Activated CD4-positive, alpha-beta T cell treated with anti-CD3 and anti-CD28 coated beads, Interleukin-2, amount 50 U/mL, for 24 hours (primary cell): ENCODE results near the gene SPO11.

Experiments
- DNase-seq, 2 donors: peaks; one replicate each; pipeline ENCODE4 v3.0.0-alpha.2; 2020; ENCODE audit warnings: low read depth in 1 of 2, low spot score in 1 of 2

SPO11 gene, protein sequence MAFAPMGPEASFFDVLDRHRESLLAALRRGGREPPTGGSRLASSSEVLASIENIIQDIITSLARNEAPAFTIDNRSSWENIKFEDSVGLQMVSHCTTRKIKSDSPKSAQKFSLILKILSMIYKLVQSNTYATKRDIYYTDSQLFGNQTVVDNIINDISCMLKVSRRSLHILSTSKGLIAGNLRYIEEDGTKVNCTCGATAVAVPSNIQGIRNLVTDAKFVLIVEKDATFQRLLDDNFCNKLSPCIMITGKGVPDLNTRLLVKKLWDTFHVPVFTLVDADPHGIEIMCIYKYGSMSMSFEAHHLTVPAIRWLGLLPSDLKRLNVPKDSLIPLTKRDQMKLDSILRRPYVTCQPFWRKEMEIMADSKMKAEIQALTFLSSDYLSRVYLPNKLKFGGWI

DNA sequence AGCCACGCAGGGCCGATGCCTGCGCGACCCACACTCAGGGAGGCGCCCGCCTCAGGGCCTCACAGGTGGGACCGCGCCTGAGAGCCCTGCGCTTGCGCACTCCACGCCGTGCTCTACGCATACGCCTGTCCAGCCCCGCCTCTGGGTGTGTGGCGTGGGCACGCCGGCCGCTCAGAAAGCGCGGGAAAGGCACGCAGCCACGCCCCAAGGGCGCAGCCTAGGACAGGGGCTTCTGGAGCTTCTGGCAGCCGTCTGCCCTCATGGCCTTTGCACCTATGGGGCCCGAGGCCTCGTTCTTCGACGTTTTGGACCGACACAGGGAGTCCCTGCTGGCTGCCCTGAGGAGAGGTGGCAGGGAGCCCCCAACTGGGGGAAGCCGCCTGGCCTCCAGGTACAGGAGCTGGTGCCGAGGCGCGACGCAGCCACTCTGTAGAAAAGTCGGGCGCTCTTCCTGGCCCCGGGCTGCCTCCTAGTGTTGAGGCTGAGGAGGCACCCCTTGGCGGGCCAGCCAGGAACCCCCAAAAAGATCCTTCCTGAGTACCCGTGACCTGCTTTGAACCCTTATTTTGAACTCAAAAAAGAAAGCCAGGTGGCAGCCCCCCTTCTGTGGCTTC, at the start of gene SPO11:
Gene SPO11, plus strand, starts transcription at position 196 of the 614 bp plus-strand sequence. Its CDS starts 65 bp downstream, at position 261.
- no peak for DNase-seq

DNA sequence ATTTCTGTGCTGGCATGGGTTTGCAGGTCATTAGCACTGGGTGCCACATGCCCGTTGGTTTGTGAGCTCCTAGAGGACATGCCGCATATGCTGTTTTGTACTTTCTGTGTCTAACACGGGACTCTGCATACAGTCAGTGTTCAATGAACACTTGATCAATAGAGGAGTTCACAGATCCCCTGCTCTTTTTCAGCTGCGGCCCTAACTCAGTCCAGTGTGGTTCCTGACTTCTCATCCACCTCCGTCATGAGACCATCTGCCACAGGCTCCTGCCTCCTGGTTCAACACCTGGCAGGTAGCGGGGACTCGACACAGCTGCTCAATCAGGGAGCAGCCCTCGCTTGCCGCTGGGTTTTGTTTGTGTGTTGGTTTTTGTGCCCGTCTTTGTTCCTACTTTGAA, 49.4 kb upstream of the SPO11 start:
- DNase-seq: no peak

DNA sequence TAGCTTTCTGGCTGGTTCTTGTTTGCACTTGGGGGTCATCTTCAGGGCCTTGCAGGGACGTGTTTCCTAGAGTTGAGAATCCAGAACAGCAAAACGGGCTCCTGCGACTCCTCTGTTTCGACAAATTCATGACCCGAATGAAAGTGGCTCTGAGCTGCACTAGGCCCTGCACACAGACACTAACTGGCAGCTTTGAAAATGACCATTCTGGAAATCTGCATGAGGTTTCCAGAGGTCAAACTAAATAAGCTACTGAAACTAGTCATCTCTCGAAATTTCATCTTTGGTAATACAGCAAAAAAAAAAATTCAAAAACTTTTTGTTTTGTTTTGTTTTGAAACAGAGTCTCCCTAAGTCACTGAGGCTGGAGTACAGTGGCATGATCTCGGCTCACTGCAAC, 47.7 kb upstream of the SPO11 start:
- DNase-seq: no peak

DNA sequence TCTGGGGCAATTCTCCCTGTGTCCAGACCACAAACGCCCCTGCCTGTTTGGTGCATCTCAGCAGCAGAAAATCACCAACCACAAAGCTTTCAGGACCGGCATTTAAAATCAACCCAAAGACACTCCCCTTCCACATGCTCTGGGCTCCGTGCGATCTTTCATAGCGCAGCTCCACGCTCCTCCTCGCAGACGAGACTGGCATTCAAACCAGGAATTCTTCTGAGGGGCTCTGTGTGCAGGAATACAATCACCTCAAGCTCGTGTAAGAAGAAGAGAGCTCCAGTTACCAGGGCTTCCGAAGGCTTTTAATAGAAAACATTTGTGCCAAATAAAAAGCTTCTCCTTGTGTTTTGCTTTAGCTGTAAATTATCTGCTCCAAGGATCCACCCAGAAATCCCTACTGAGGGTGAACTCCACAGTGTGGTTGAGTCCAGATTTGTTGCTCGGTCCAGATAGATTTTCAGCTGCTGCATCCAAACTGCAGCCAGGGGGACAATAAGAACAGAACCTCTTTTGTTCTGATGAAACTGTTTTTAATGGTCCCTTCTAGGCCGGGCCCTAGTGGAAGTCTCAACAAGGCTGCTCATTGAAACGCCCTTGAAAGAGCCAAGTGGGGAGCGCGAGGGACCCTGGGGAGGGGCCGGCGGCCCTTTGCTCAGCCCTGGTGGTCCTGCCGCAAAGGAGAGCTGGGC, 46.8 kb upstream of the SPO11 start:
- DNase-seq: no peak

DNA sequence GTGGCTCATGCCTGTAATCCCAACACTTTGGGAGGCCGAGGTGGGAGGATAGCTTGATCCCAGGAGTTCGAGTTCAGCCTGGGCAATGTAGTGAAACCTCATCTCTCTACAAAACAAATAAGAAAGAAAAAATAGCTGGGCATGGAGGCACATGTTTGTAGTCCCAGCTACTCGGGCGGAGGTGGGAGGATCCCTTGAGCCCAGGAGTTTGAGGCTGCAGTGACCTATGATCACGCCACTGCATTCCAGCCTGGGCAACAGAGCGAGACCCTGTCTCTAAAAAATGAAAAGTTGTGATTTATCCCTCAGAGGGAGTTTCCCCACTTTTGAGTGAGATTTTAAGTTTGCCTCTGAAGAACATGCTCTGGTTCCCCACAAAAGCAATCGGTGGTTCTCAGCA, 45.7 kb upstream of the SPO11 start:
- no peak for DNase-seq

DNA sequence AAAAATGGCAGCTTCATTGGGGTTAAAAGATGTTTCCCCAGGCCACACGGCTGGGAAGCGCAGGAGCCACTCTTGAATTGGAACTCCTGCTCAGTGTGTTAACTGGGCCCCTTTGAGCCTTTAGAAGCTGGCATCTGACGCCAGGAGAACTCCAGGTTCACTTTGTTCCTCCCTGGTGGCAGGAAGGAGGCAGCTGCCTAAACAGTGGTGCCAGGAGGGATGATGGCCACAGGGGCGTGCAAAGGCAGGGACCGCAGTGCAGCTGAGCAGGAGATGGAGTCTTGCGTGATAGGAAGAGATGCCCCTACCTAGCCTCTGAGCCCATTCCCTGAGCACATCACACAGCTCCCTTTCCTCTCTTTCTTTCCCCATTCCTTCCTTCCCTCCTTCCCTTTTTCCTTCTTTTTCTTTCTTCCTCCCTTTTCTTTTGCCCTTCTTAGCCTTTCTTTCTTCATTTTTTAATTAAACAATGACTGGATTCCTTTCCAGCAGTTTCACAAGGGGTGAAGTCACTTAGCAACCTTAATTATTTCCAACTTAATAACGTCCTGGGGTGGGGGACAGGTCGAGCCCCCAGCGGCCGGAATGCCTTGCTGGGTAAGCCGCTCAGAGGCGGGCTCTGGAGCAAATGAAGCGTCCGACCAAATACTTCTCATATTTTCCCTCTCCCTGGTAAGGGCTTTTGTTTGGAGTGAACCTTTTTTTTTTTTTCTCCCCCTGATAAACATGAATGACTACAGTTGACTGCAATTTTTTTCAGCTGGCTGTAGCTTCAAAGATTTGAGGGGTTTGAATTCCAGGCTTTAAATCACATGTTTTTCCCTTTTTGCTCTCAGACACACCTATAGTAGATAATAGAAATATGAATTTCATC, 42.4 kb upstream of the SPO11 start:
- DNase-seq: no peak

DNA sequence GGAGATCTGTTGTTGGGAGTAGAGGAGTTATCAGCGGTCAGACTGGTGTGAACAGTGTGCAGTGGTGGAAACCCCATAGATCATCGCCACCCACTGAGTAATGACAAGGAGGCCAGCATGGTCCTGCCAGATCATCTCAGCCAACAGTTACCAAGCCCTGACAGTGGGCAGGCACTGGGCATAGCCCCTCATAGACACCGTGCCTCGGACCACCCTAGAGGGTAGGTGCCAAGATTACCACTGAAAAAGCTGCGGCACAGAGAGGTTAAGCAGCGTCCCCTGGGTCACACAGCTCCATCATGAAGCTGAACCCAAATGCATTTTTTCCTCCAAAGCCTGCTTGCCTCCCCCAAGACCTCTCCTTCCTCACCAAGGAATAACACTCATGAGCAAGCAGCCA, 41.7 kb upstream of the SPO11 start:
- DNase-seq: no peak

DNA sequence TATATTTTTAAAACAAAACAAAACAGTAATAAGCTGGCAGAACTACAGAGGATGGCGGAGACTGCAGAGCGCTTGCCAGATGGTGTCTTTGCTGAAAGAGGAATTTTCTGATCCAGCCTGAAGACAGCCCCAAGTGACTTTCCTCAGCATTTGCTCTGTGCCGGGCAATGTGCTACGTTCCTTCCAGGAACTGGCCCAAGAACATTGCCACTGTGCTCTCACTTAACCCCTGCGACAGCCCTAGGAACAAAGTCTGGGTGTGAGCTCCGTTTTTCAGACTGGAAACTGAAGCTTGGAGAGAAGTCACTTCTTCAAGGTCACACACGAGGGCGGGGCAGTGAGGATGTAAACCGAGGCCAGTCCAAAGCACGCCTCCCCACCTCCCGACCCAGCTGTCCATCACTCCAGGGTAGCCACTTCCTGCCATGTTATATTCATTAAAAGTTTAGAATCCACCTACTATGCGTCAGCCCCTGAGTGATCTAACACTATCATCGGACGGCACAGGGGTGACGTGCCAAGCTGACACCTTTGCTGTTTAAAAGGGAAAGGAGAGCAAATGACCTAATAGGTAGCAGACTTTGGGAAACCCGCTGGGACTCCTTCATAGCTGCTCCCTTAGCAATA, 40.8 kb upstream of the SPO11 start:
- no peak for DNase-seq

DNA sequence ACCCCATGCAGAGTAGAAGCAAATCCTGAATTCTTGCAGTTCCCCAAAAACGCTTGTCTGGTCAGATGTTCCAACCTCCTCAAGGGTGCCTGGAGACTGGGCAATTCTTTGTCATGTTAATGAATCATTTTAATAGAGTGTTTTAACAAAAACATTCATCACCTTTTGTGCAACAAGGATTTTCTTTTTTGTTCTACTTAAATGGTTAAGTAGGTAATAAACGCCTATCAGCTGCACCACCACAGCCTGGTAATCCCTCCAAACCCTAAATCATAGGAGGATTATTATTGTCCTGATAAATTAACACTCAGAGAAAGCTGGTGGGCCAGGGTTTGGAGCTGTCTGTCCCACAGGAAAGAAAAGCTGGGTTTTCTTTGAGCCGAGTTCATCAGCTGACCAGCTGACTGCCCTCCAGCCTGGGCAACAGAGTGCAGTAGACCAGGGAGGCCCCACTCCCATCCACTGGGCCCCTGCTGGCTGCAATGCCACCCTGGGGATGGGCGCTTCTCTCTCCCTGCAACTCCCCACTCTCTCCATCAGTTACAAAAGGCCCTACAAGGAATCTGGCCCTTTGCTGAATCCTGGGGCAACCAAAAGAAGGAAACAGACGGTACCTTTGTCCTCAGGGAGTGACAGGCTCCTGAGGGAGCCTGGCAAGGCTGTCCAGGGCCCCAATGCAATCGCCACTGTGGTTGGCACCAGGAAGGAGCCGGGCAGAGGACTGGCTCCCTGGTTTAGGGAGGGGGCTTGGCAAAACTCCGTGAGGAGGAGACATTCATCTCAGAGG, 40.0 kb upstream of the SPO11 start:
- no peak for DNase-seq

DNA sequence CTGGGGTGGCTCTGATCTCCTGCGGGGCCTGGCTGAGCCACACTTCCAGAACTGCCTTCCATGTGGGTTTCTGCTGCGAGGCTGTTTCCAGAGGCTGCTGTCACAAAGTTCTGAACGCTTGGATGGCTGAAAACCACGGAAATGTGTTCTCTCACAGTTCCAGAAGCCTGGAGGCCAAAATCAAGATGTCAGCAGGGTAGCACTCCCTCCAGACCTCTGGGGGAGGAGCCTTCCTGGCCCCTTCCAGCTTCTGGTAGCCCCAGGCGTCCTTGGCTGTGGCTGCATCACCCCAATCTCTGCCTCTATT, 39.5 kb upstream of the SPO11 start:
- DNase-seq: no peak

DNA sequence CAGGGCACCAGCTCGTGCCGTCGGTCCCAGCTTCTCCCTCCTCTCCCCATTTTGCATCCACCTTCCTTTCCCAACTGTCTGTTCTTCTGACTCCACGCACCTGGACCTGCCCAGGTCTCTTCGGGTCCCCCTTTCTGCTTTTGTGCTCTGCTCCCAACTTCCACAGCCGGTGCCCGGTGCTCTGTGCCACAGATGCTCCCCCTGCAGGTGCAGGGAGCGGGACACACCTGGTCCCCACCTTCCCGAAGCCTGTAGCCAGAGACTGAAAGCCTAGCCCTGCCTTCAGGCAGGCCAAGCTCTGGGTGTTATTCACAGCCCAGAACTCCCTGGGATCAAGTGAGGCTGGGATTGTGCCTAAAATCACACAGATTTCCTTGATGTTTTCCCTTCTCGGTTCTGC, 38.6 kb upstream of the SPO11 start:
- DNase-seq: no peak

DNA sequence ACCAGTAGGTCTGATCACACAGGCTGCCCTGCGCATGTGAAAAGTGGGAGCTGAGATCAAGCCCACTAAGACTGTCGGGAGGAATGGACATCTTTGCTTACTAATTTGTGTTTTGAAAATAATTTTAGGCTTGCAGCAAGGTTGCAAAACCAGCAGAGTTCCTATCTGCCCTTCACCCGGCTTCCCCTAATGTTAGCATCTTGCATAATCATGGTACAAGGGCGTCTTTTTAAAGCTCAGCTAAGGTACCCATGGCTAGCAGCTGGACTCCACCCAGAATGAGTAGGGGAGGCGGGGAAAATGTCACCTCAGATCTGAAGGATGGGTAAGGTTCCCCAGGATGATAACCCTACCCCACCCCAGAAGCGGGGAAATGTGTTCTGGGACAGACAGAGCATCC, 37.9 kb upstream of the SPO11 start:
- no peak for DNase-seq

DNA sequence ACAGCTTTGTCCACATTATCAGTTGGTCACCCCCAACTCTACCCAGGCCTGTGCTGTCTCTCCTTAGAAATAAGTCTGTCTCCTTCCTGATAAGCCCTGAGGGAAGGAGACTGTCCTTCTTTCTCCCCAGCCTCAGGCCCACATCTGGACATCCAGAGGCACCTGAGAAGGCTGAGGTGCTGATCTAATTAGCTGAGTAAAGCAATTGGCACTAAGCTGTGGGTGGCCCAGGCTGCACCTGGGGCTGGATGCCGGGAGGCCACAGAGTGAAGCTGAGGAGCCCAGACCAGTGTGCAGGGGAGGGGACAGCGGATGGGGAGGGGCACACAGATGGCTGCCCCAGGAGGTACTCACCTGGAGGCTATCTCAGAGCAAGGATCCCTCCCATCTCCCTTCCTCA, 37.0 kb upstream of the SPO11 start:
- DNase-seq: no peak

DNA sequence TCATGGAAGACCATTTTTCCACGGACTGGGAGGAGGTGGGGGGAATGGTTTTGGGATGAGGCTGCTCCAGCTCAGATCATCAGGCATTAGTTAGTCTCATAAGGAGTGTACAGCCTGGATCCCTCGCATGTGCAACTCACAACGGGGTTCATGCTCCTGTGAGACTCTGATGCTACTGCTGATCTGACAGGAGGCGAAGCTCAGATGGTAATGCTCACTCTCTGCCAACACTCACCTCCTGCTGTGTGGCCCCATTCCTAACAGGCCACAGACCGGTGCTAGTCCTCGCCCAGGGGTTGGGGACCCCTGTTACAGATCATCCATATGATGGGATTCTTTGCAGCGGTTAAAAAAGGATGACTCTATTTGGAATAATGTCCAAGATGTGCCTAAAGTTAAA, 35.6 kb upstream of the SPO11 start:
- DNase-seq: no peak

DNA sequence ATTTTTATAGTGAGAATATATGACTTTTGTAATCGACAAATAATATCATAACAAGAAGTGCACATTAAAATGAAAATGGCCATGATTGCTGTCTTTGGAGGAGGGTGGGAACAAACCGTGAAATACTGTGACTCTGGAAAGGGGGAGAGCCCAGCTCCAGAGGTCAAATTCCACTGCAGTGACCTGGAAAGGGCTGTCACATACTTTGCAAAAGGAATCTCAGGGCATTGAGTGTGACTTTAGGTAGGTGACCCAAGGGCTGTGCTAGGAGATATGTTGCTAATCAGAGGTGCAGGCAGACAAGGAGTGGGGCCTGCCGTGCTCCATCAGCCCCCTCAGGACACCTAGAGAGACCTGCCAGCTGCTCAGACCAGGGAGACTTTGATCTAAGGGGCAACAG, 35.1 kb upstream of the SPO11 start:
- no peak for DNase-seq

DNA sequence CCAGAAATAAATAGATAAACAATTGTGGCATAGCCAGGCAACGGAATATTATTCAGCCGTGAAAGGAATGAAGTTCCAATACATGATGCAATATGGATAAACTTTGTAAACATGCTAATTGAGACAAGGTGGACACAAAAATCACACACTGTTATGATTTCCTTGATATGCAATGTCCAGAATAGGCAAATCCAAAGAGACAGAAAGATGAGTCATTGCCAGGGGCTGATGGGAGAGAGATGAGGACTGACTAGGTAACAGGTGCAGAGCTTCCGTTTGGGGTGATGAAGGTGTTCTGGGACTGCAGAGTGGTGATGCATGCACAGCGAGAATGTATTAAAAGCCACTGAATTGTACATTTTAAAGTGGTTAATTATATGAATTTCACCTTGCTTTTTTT, 31.1 kb upstream of the SPO11 start:
- DNase-seq: no peak

DNA sequence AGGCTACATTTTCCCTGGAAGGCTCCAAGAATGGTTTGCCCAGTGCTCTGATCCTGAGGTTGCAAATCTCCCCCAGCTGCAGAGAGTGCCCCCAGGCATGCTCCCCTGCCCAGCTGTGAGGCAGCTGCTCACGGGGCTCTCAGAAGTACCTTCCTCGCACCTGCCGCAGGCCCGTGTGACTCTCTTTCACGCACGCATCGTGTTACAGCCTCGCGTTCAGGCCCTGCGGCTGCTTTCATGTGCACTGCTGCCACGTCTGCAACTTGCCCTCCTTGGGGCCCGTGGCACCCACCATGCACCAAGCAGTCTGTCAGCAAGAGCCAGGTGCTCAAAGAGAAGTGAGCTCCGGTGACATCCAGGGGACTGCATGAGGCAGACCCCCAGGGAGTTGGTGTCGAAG, 28.6 kb upstream of the SPO11 start:
- DNase-seq: no peak

DNA sequence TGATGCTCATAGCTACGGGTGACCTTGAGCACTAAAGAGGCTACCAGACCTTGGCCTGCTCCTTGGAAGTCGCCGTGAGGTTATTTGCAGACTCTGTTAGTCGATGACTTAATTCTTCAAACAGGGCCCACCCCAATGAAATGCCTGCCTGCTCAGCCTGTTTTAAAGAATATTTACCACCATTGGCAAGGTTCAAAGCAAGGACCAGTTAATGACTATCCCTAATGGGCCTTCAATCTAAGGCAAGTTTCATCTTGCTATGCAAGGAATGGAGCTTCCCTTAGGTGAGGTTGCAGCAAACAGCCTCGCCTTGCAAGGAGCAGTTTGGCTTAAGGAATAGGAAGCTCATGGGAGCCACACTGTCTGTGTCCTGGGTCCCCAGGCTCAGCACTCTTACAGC, 22.9 kb upstream of the SPO11 start:
- DNase-seq: no peak

DNA sequence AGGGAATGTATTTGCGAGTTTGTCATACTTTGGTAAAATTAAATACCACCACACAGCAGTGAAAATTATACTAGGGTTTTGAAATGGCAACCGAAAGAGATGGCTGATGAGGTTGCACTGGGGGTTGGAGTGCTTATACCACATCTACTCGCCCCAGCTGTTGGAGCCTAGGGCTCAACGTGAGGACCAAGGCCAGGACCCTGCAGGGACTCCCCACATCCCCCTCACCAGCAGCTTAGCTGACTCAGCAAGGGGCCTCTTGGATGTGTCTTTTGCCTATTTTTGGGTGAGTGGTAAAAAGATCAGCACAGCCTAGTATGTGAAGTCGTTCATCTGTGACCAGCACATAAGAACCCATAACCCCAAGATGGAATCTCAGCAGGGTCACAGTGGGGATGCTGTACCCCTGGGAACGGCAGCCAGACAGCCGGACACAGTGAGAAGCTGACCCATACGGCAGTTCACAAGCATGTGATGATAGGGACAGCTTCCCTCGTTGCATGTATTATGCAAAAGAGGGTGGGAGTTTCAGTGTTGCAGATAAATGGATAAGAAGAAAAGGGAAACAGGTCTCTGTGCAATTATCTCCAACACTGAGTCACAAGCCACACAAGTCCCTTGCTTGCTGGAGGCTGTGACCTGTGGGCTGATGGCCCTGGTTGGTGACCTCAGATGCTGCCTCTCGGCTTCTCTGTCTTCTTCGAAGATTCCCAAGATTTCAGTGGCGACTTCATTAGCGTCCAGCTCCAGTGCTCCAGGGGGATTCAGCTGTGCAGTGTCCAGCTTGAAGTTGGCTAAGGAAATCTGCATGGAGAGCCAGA, 20.9 kb upstream of the SPO11 start:
- no peak for DNase-seq
